Endothelial cell (in vitro differentiated cells): Measurements from ENCODE around the gene ATXN1. TPM values are rescaled to one million over a fixed set of nuclear protein-coding genes. Genes with fewer than 3 reads are reported as not detected.

Source experiments
- DNase-seq: peaks from one replicate; pipeline ENCODE4 v3.0.0; 2021; ENCODE audit warnings: low spot score
- H3K27ac Mint-ChIP-seq: one replicate; pipeline ENCODE4 v1.8.0; 2021; ENCODE audit warnings: mixed read lengths, inconsistent platforms; ENCODE audit not compliant: unreplicated experiment
- H3K27me3 Mint-ChIP-seq: one replicate; pipeline ENCODE4 v1.8.0; 2021; ENCODE audit warnings: mild to moderate bottlenecking, moderate library complexity, mixed read lengths, inconsistent platforms; ENCODE audit not compliant: unreplicated experiment
- H3K36me3 Mint-ChIP-seq: one replicate; pipeline ENCODE4 v1.8.0; 2021; ENCODE audit warnings: mild to moderate bottlenecking, low read depth, mixed read lengths, inconsistent platforms; ENCODE audit not compliant: unreplicated experiment
- H3K4me1 Mint-ChIP-seq: one replicate; pipeline ENCODE4 v1.8.0; 2021; ENCODE audit warnings: mild to moderate bottlenecking, mixed read lengths, inconsistent platforms; ENCODE audit not compliant: unreplicated experiment
- H3K4me3 Mint-ChIP-seq: one replicate; pipeline ENCODE4 v1.8.0; 2021; ENCODE audit warnings: mild to moderate bottlenecking, mixed read lengths, inconsistent platforms; ENCODE audit not compliant: unreplicated experiment
- H3K9me3 Mint-ChIP-seq: one replicate; pipeline ENCODE4 v1.8.0; 2021; ENCODE audit warnings: mixed read lengths, inconsistent platforms; ENCODE audit not compliant: unreplicated experiment
- CTCF ChIP-seq: fragments of 200-600 bp; sonication (generic); IDR thresholded peaks from one replicate; pipeline ENCODE4 v1.5.0; 2021; ENCODE audit warnings: antibody characterized with exemption; ENCODE audit not compliant: unreplicated experiment
- total RNA-seq: library from RNA; stranded (reverse); fragmentation: NEBNext Ultra II Directional; extraction: Animal tissue kit (Norgen Biotek cat#: 25700); gene quantifications from one replicate; pipeline ENCODE4 v1.2.1, GENCODE V29; 2021; ENCODE audit not compliant: unreplicated experiment

The ATXN1 gene
- total RNA-seq, 1 donor from 2014 or later, result 18.7 TPM

GRCh38 chr6:16326971-16327776 is 434.1 kb downstream of the ATXN1 start:
- no peak overlapping the region for H3K27ac Mint-ChIP-seq

GRCh38 chr6:16326531-16326930 is 434.7 kb downstream of the ATXN1 start:
- Mint-ChIP-seq H3K27ac (no peak overlapping the region), H3K4me1 (peaks cover 2% of the 10 kb centered on the region), H3K36me3 (peaks cover 8% of the 10 kb centered on the region), H3K9me3 (no peaks in the 10 kb centered on the region), H3K27me3 (peaks cover 8% of the 10 kb centered on the region), H3K4me3 (no peak overlapping the region)
- no peak for DNase-seq
- no peak for TF ChIP-seq CTCF

More at GRCh38 chr6:16326971-16327776, 434.1 kb downstream of the ATXN1 start:
- peaks cover 8% of the 10 kb centered on the region for H3K36me3 Mint-ChIP-seq
- no peak for DNase-seq
- peaks cover 8% of the 10 kb centered on the region for H3K27me3 Mint-ChIP-seq
- no peak for TF ChIP-seq CTCF
- H3K4me1 Mint-ChIP-seq, result peaks cover 2% of the 10 kb centered on the region
- H3K4me3 Mint-ChIP-seq, result no peak overlapping the region
- no peaks in the 10 kb centered on the region for H3K9me3 Mint-ChIP-seq

- Mint-ChIP-seq H3K27ac (no peak overlapping the region), H3K36me3 (peaks cover 8% of the 10 kb centered on the region)
- DNase-seq, result no peak
Measured at GRCh38 chr6:16324606-16325225, 436.5 kb downstream of the ATXN1 start.

GRCh38 chr6:16324184-16324583 is 437.1 kb downstream of the ATXN1 start:
- Mint-ChIP-seq H3K27ac (no peak overlapping the region), H3K36me3 (peaks cover 8% of the 10 kb centered on the region), H3K4me3 (no peak overlapping the region), H3K9me3 (no peaks in the 10 kb centered on the region), H3K4me1 (peaks cover 8% of the 10 kb centered on the region), H3K27me3 (peaks cover 7% of the 10 kb centered on the region)
- no peak for DNase-seq
- no peak for TF ChIP-seq CTCF

More at GRCh38 chr6:16324606-16325225, 436.5 kb downstream of the ATXN1 start:
- Mint-ChIP-seq H3K9me3 (no peaks in the 10 kb centered on the region), H3K27me3 (peaks cover 8% of the 10 kb centered on the region), H3K4me1 (peaks cover 8% of the 10 kb centered on the region), H3K4me3 (no peak overlapping the region)
- no peak for TF ChIP-seq CTCF
